ENCODE data around the gene KCNJ15. TPM values are rescaled to one million over a fixed set of nuclear protein-coding genes. Genes with fewer than 3 reads are reported as not detected.

Gene KCNJ15
- total RNA-seq (2022; extraction: Qiagen RNA extraction; ENCODE audit: low read depth), result 0.09 to 0.30 TPM (median 0.19 TPM) in 5 replicates

DNA sequence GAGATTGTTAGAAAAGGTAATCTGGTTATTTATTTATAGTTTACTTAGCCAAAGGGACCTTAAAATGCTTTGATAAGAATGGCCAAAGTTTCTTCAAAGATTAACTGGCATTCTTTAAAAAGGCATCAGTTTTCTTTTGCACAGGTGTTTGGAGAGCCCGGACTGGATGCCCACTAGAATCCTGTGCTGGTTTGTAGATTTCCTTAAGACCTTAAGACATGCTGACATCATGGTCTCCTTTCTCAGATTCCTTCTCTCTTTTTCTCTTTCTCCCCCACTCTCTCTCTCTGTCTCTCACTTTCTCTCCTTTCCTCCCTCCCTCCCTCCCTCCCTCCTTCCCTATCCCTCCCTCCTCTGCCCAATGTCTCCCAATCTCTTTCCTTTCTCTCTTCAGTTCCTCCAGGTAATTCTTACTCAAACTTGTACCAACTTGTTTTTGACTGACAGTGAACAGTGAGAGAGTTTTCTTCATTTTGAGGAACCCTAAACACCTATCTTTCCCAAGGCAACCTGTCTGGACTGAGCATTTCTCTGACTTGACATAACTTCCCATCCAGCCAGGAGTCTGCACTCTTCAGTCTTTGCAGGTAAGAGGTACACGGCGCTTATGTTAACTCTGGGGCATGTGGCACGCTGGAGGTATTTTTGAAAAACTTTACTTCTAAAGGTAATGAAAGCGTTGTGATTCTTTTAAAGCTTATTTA, at the start of gene KCNJ15:
TSS of gene KCNJ15 (plus strand) at position 393 of the 704 bp plus-strand sequence. CDS start 42,271 bp downstream, outside the sequence.

Other genes with a start within 250 kb of the KCNJ15 start
- 0.05 to 0.10 TPM (median 0.06 TPM) in 4 of 5 replicates, not detected in the other for gene ERG, start 241.5 kb downstream of the KCNJ15 start, total RNA-seq (2022; extraction: Qiagen RNA extraction; ENCODE audit: low read depth)

Data from A549 treated with DMSO at 1 μM for 4 hours (cell line).